Activated naive CD8-positive, alpha-beta T cell (primary cell): Measurements from ENCODE around the gene GPI.

Source experiments
- H3K27ac Mint-ChIP-seq: one replicate; pipeline ENCODE4 v1.8.0; 2021; ENCODE audit warnings: mixed read lengths
- H3K27me3 Mint-ChIP-seq: one replicate; pipeline ENCODE4 v1.8.0; 2021; ENCODE audit warnings: mixed read lengths
- H3K36me3 Mint-ChIP-seq: one replicate; pipeline ENCODE4 v1.8.0; 2021; ENCODE audit warnings: mixed read lengths
- H3K4me1 Mint-ChIP-seq: one replicate; pipeline ENCODE4 v1.8.0; 2021; ENCODE audit warnings: low read depth, mixed read lengths
- H3K4me3 Mint-ChIP-seq: one replicate; pipeline ENCODE4 v1.8.0; 2021; ENCODE audit warnings: mild to moderate bottlenecking, mixed read lengths
- H3K9me3 Mint-ChIP-seq: one replicate; pipeline ENCODE4 v1.8.0; 2021; ENCODE audit warnings: low read depth, mixed read lengths

Gene GPI

GRCh38 chr19:34364830-34365462 lies at the start of gene GPI:
Gene GPI, plus strand, starts transcription at chr19:34365196. Its CDS starts 71 bp downstream, at chr19:34365267.
- peak within 1 kb of the TSS; percentile 99 for H3K4me3 Mint-ChIP-seq
- no peaks in the 10 kb centered on the region for H3K9me3 Mint-ChIP-seq
- H3K27ac Mint-ChIP-seq = peak within 1 kb of the TSS; percentile 92
- peaks cover 2% of the 10 kb centered on the region for H3K36me3 Mint-ChIP-seq
- H3K4me1 Mint-ChIP-seq = peaks cover 27% of the 10 kb centered on the region
- no peaks in the 10 kb centered on the region for H3K27me3 Mint-ChIP-seq

- Mint-ChIP-seq H3K4me3 (no peak overlapping the region), H3K27me3 (no peaks in the 10 kb centered on the region), H3K4me1 (peaks cover 63% of the 10 kb centered on the region), H3K27ac (peak overlapping the region; percentile 46), H3K9me3 (no peaks in the 10 kb centered on the region), H3K36me3 (peaks cover 4% of the 10 kb centered on the region)
Observed at GRCh38 chr19:34316247-34316646, 48.7 kb upstream of the GPI start.

- Mint-ChIP-seq H3K27ac (peak overlapping the region; percentile 67), H3K9me3 (no peaks in the 10 kb centered on the region), H3K4me3 (peak overlapping the region; percentile 49), H3K4me1 (peaks cover 60% of the 10 kb centered on the region), H3K27me3 (no peaks in the 10 kb centered on the region), H3K36me3 (peaks cover 4% of the 10 kb centered on the region)
Observed at GRCh38 chr19:34316741-34317301, 48.2 kb upstream of the GPI start.

GRCh38 chr19:34317311-34317927 lies 47.6 kb upstream of the GPI start:
- H3K36me3 Mint-ChIP-seq = peaks cover 4% of the 10 kb centered on the region
- peaks cover 54% of the 10 kb centered on the region for H3K4me1 Mint-ChIP-seq
- H3K4me3 Mint-ChIP-seq = peak overlapping the region; percentile 49
- no peaks in the 10 kb centered on the region for H3K9me3 Mint-ChIP-seq
- H3K27ac Mint-ChIP-seq = peak overlapping the region; percentile 67
- H3K27me3 Mint-ChIP-seq = no peaks in the 10 kb centered on the region

GRCh38 chr19:34319230-34319585 lies 45.8 kb upstream of the GPI start:
- peak overlapping the region; percentile 34 for H3K27ac Mint-ChIP-seq
- H3K27me3 Mint-ChIP-seq = no peaks in the 10 kb centered on the region
- peaks cover 9% of the 10 kb centered on the region for H3K36me3 Mint-ChIP-seq
- H3K9me3 Mint-ChIP-seq = no peaks in the 10 kb centered on the region
- H3K4me1 Mint-ChIP-seq = peaks cover 50% of the 10 kb centered on the region
- H3K4me3 Mint-ChIP-seq = no peak overlapping the region

- no peaks in the 10 kb centered on the region for H3K27me3 Mint-ChIP-seq
- no peak overlapping the region for H3K27ac Mint-ChIP-seq
- H3K4me3 Mint-ChIP-seq = no peak overlapping the region
- H3K9me3 Mint-ChIP-seq = no peaks in the 10 kb centered on the region
- peaks cover 9% of the 10 kb centered on the region for H3K36me3 Mint-ChIP-seq
- peaks cover 47% of the 10 kb centered on the region for H3K4me1 Mint-ChIP-seq
Observed at GRCh38 chr19:34319785-34320184, 45.2 kb upstream of the GPI start.

GRCh38 chr19:34320277-34320676 lies 44.7 kb upstream of the GPI start:
- no peak overlapping the region for H3K4me3 Mint-ChIP-seq
- H3K9me3 Mint-ChIP-seq = no peaks in the 10 kb centered on the region

GRCh38 chr19:34321735-34322134 lies 43.3 kb upstream of the GPI start:
- H3K4me1 Mint-ChIP-seq = peaks cover 32% of the 10 kb centered on the region
- H3K4me3 Mint-ChIP-seq = no peak overlapping the region
- H3K36me3 Mint-ChIP-seq = peaks cover 11% of the 10 kb centered on the region
- no peaks in the 10 kb centered on the region for H3K27me3 Mint-ChIP-seq
- no peaks in the 10 kb centered on the region for H3K9me3 Mint-ChIP-seq
- no peak overlapping the region for H3K27ac Mint-ChIP-seq

More at GRCh38 chr19:34320277-34320676, 44.7 kb upstream of the GPI start:
- no peaks in the 10 kb centered on the region for H3K27me3 Mint-ChIP-seq
- H3K27ac Mint-ChIP-seq = no peak overlapping the region
- peaks cover 44% of the 10 kb centered on the region for H3K4me1 Mint-ChIP-seq
- H3K36me3 Mint-ChIP-seq = peaks cover 9% of the 10 kb centered on the region

GRCh38 chr19:34323433-34324204 lies 41.4 kb upstream of the GPI start:
- Mint-ChIP-seq H3K9me3 (no peaks in the 10 kb centered on the region), H3K27ac (no peak overlapping the region), H3K27me3 (no peaks in the 10 kb centered on the region), H3K36me3 (peaks cover 13% of the 10 kb centered on the region), H3K4me1 (peaks cover 14% of the 10 kb centered on the region), H3K4me3 (no peak overlapping the region)

- Mint-ChIP-seq H3K9me3 (no peaks in the 10 kb centered on the region), H3K4me3 (no peak overlapping the region), H3K27me3 (no peaks in the 10 kb centered on the region), H3K36me3 (peaks cover 15% of the 10 kb centered on the region), H3K4me1 (peaks cover 8% of the 10 kb centered on the region), H3K27ac (no peak overlapping the region)
Observed at GRCh38 chr19:34324320-34324719, 40.7 kb upstream of the GPI start.

- Mint-ChIP-seq H3K9me3 (no peaks in the 10 kb centered on the region), H3K27me3 (no peaks in the 10 kb centered on the region), H3K4me1 (peaks cover 2% of the 10 kb centered on the region), H3K27ac (no peak overlapping the region), H3K36me3 (peaks cover 13% of the 10 kb centered on the region), H3K4me3 (no peak overlapping the region)
Observed at GRCh38 chr19:34325181-34325580, 39.8 kb upstream of the GPI start.

GRCh38 chr19:34325981-34326787 lies 38.8 kb upstream of the GPI start:
- H3K27ac Mint-ChIP-seq = no peak overlapping the region
- no peaks in the 10 kb centered on the region for H3K4me1 Mint-ChIP-seq
- no peaks in the 10 kb centered on the region for H3K27me3 Mint-ChIP-seq
- peaks cover 11% of the 10 kb centered on the region for H3K36me3 Mint-ChIP-seq
- H3K9me3 Mint-ChIP-seq = no peaks in the 10 kb centered on the region
- no peak overlapping the region for H3K4me3 Mint-ChIP-seq

- H3K36me3 Mint-ChIP-seq = peaks cover 11% of the 10 kb centered on the region
- H3K9me3 Mint-ChIP-seq = no peaks in the 10 kb centered on the region
- H3K27ac Mint-ChIP-seq = peak overlapping the region; percentile 34
- no peaks in the 10 kb centered on the region for H3K27me3 Mint-ChIP-seq
- no peaks in the 10 kb centered on the region for H3K4me1 Mint-ChIP-seq
- no peak overlapping the region for H3K4me3 Mint-ChIP-seq
Observed at GRCh38 chr19:34327851-34328250, 37.1 kb upstream of the GPI start.

GRCh38 chr19:34328982-34329381 lies 36.0 kb upstream of the GPI start:
- H3K9me3 Mint-ChIP-seq = no peaks in the 10 kb centered on the region
- no peaks in the 10 kb centered on the region for H3K27me3 Mint-ChIP-seq
- H3K4me3 Mint-ChIP-seq = no peak overlapping the region
- H3K27ac Mint-ChIP-seq = peak overlapping the region; percentile 72
- no peaks in the 10 kb centered on the region for H3K4me1 Mint-ChIP-seq
- peaks cover 8% of the 10 kb centered on the region for H3K36me3 Mint-ChIP-seq
